ENCODE measurements around the gene CNTNAP5.

GRCh38 chr2:124663645-124663997 lies 638.5 kb downstream of the CNTNAP5 start:
- TF ChIP-seq POLR2AphosphoS5 (IDR thresholded peaks at IDR 0.05) (no peak), POLR2A (IDR thresholded peaks at IDR 0.05) (no peak), CTCF (IDR thresholded peaks at IDR 0.05) (no peak)
